Forelimb muscle (tissue), 1 donor: ENCODE measurements around the gene SLU7. TPM values are rescaled to one million over a fixed set of nuclear protein-coding genes. Genes with fewer than 3 reads are reported as not detected.
"Not testable (repeated sequence)": the region's sequence is repeated elsewhere in the genome, so short reads cannot be mapped to it uniquely, and the experiment has no call there.

Experiments used
- DNase-seq: peaks from one replicate; pipeline ENCODE4 v3.0.0-alpha.2; 2013; ENCODE audit warnings: low read depth
- polyA plus RNA-seq: library from polyadenylated mRNA; unstranded; fragments of 120-200 nt; gene quantifications from one replicate; pipeline ENCODE4 v1.2.1, GENCODE V29; 2013; ENCODE audit not compliant: insufficient read length

The SLU7 gene
- polyA plus RNA-seq, 1 donor = 42.7 TPM

DNA sequence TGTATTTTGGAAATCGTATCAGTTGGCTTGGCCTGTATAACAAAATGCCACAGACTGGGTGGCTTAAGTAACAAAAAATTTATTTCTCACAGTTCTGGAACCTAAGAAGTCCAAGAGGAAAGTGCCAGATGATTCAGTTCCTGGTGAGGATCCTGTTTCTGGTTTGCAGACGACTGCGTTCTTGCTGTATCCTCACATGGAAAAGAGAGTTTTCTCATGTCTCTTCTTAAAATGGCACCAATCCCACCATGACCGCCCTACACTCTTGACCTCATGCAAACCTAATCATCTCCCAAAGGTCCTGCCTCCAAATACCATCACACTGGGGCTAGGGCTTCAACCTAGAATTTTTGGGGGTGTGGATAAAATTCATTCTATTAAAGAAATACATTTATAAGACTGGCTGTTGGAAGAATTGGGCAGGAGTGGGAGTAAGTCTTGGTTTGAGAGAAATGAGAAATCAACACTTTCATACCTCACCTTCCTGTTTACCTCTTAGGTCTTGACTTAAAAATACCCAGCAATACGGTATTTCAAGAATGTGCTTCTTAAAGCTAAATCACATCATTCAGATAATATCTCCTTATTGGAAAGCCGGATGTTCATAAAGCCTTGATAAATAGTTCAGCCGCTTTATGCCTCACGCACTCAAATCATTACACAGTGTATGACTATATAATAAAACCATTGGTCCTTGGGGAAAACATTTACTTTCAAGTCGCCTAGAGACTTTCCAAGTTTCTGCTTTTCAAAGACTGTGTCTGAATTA lies 31.5 kb upstream of the SLU7 start:
- no peak for DNase-seq

DNA sequence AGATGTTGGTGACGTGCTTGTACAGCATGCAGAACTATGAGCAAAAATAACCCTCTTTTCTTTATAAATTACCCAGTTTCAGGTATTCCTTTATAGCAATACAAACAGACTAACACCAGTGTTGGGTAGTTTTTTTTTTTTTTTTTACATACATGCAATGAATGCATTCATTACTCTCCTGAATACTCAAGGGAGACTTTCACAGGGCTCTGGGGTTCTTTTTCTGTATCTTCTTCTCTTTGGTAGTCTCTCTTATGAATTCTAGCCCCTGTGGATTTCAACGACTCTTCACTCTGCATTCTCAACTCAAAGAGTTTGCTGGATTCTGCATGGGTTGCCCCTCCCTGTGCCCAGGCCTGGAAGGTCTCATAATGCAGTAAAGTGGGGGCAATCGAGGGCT lies 30.6 kb upstream of the SLU7 start:
- DNase-seq = no peak

- DNase-seq = no peak
Observed at GRCh38 chr5:160448886-160449285, 30.0 kb upstream of the SLU7 start.

DNA sequence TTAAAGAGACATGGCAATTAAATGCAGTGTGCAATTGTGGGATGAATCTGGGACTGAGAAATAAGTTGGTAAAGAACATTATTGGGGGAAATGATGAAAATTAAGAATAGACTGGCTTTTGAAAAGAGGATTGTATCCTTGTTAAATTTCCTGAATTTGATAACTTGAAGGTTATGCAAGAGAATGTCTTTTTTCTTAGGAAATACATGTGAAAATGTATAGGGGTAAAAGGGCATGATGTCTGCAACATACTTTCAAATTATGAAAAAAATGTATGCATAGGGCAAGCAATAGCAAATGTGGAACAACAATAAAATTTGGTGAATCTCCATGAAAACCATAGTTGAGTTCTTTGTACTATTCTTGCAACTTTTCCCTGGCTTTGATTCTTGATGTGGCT lies 26.9 kb upstream of the SLU7 start:
- no peak for DNase-seq

DNA sequence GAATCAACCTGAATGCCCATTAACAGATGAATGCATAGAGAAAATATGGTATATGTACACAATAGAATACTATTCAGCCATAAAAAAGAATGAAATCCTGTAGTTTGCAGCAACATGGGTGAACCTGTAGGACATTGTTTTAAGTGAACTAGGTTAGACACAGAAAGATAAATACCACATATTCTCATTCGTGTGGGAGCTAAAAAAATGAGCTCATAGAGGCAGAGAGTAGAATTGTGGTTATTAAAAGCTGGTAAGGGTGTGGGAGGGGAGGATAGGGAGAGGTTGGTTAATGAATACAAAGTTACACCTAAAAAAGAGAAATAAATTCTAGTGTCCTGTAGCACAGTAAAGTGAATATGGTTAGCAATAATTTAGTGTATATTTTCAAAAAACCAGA lies 26.3 kb upstream of the SLU7 start:
- DNase-seq = no peak

GRCh38 chr5:160444407-160444806 lies 25.5 kb upstream of the SLU7 start:
- no peak for DNase-seq

GRCh38 chr5:160442824-160443431 lies 24.0 kb upstream of the SLU7 start:
- no peak for DNase-seq

GRCh38 chr5:160441311-160441781 lies 22.5 kb upstream of the SLU7 start:
- no peak for DNase-seq

GRCh38 chr5:160439205-160439600 lies 20.3 kb upstream of the SLU7 start:
- peak; percentile 44 for DNase-seq

GRCh38 chr5:160438316-160439204 lies 19.7 kb upstream of the SLU7 start:
- no peak for DNase-seq

DNA sequence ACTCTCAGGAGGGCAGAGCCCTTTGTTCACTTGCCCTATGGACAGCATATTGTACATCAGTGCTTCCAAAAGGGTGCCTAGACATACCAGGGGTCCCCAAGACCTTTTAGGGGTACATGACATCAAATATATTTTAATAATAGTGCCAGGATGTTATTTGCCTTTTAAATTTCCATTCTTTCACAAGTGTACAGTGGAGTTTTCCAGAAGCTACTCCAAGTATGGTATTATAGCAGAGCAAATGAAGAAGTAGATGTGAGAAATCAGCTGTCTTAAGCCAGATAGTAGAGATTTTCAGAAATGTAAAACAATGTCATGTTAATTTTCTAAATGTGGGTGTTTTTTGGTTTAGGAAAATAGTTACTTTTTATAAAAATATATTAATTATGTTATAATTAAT lies 18.4 kb upstream of the SLU7 start:
- DNase-seq = no peak

- not testable (repeated sequence) for DNase-seq
Observed at GRCh38 chr5:160436661-160437060, 17.8 kb upstream of the SLU7 start.

DNA sequence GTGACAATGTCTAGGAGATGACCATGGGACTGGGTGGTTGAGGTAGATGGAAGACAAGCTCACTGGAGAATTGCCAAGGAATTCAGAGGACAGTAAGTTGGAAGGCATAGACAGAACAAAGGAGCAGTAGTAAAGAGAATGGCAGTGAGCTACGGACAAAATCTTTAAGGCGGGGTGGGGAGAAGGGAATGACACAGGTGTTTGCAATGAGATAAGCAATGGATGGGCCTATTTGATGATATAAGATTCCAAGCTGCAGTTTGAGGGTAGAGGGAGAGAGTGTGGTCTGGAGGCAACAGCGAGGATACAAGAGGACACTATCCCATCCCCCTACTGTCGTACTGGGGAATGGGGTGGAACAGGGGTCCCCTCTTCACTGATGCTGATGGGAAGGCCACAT lies 17.1 kb upstream of the SLU7 start:
- no peak for DNase-seq

- DNase-seq = no peak
Observed at GRCh38 chr5:160435532-160435931, 16.7 kb upstream of the SLU7 start.

GRCh38 chr5:160434022-160434531 lies 15.2 kb upstream of the SLU7 start:
- DNase-seq = no peak

DNA sequence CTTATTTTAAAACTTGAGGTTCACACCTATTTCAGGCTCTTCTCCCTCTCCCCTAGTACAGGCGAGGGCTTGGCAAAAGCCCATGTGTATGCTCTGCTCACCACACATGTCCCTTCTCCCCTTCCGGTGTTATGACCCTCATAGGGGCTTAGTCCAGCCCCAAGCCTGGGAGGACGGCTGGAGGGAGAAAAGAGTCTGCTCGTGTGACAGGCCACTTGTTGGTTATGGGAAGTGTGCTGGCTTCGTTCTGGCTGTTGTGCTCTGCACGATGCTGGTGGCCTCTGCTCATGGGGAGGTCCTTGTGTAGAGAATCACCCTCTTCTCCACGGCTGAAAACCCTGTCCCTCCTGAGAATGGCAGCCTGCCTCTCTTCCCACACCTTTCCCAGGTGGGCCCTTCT lies 13.9 kb upstream of the SLU7 start:
- DNase-seq = no peak

GRCh38 chr5:160432196-160432595 lies 13.3 kb upstream of the SLU7 start:
- DNase-seq = no peak

DNA sequence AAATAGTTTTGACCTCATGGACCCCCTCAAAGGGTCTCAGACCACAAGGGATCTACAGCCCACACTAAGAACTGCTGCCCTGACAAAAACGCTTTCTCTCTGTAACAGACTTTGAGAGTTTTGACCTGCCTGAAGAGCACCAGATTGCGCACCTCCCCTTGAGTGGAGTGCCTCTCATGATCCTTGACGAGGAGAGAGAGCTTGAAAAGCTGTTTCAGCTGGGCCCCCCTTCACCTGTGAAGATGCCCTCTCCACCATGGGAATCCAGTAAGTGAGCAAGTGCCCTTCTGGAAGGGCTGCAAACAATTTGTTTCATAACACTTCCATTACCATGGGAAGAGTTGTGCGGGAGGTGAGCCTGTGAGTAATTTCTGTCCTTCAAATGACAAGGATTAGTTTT lies 8.7 kb upstream of the SLU7 start:
- no peak for DNase-seq

- no peak for DNase-seq
Observed at GRCh38 chr5:160423099-160423498, 4.2 kb upstream of the SLU7 start.

DNA sequence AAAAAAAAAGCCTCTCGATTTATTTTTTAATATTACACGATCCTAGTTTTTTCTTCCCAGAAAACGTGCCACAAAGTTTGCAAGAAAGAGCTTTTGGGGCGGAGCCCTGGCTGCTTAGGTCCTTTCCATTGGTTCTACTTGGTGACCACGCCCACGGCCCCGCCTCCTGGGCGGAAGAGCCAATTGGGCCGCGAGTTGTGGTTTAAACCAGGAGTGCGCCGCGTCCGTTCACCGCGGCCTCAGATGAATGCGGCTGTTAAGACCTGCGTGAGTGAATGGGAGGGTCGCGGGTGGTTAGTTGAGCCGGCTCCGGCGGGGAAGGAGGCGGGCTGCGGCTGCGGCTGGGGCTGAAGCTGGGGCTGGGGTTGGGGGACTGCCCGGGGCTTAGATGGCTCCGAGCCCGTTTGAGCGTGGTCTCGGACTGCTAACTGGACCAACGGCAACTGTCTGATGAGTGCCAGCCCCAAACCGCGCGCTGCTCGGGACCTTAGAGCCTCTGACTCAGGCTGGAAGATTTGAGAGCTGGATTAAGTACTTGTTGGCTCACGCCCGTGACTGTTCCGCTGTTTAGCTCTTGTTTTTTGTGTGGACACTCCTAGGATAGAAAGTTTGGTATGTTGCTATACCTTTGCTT lies 2.9 kb upstream of the SLU7 start, which contains the start of gene PTTG1:
TSS of gene PTTG1 (plus strand) at position 231 of the 634 bp plus-strand sequence. CDS start 458 bp downstream, outside the sequence.
- DNase-seq = peak; percentile 93

GRCh38 chr5:160420331-160420610 lies 1.4 kb upstream of the SLU7 start:
- no peak for DNase-seq
